ENCODE measurements around the gene ZNF681.
"Not testable (repeated sequence)": the region's sequence is repeated elsewhere in the genome, so short reads cannot be mapped to it uniquely, and the experiment has no call there.

DNA sequence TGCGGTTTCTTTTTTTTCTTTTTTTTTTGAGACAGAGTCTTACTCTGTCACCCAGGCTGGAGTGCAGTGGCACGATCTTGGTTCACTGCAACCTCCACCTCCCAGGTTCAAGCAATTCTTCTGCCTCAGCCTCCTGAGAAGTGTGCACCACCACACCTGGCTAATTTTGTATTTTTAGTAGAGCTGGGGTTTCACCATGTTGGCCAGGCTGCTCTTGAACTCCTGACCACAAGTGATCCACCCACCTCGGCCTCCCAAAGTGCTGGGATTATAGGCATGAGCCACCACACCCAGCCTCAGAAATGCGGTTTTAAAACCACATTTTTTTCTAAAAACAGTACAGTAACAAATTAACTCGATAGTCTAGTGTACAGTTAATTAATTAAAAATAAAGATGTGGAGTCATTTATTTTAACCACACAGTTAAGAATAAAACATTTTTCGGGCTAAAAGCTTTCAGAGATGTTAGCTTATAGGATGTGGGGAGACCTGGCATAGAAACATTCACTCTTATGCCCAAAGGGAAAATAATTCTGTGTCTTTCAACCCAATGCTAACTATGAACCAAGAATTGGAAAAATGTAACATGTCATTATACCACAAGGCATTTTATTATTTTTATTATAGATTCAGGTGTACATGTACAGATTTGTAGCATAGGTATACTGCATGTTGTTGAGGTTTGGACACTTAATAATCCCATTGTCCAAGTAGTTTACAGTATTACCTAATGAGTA, 27.8 kb downstream of the ZNF681 start:
- TF ChIP-seq, protein P1, sequence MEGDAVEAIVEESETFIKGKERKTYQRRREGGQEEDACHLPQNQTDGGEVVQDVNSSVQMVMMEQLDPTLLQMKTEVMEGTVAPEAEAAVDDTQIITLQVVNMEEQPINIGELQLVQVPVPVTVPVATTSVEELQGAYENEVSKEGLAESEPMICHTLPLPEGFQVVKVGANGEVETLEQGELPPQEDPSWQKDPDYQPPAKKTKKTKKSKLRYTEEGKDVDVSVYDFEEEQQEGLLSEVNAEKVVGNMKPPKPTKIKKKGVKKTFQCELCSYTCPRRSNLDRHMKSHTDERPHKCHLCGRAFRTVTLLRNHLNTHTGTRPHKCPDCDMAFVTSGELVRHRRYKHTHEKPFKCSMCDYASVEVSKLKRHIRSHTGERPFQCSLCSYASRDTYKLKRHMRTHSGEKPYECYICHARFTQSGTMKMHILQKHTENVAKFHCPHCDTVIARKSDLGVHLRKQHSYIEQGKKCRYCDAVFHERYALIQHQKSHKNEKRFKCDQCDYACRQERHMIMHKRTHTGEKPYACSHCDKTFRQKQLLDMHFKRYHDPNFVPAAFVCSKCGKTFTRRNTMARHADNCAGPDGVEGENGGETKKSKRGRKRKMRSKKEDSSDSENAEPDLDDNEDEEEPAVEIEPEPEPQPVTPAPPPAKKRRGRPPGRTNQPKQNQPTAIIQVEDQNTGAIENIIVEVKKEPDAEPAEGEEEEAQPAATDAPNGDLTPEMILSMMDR (IDR thresholded peaks at IDR 0.05) = not testable (repeated sequence)
- not testable (repeated sequence) for TF ChIP-seq EP300 (IDR thresholded peaks at IDR 0.05)
